ENCODE measurements around the gene NPFFR2. TPM values are rescaled to one million over a fixed set of nuclear protein-coding genes. Genes with fewer than 3 reads are reported as not detected.

Gene NPFFR2
- total and polyA plus RNA-seq, 11 donors: 0.97 TPM; not detected in 10

DNA sequence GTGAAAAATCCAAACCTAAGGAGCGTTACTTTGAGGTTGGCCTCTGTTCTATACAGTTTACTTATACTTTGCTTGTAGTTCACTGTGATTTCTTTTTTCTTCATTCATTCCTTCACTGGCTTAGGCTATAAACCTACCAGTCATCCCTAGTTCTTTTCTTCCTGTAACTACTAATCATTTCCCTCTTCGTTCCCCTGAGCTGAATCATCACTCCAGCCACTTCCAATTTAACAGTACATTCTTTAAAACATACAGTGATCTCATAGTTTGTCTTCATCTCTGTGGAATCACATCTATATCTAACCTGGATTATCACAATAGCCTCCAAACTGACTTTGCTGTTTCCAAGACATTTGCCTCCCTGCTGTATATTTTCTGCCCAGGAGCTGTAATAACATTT, 25.2 kb upstream of the NPFFR2 start:
- no peaks in the 10 kb centered on the region for H3K36me3 ChIP-seq
- no peak for TF ChIP-seq POLR2A (IDR thresholded peaks at IDR 0.05)
- TF ChIP-seq, protein P1, sequence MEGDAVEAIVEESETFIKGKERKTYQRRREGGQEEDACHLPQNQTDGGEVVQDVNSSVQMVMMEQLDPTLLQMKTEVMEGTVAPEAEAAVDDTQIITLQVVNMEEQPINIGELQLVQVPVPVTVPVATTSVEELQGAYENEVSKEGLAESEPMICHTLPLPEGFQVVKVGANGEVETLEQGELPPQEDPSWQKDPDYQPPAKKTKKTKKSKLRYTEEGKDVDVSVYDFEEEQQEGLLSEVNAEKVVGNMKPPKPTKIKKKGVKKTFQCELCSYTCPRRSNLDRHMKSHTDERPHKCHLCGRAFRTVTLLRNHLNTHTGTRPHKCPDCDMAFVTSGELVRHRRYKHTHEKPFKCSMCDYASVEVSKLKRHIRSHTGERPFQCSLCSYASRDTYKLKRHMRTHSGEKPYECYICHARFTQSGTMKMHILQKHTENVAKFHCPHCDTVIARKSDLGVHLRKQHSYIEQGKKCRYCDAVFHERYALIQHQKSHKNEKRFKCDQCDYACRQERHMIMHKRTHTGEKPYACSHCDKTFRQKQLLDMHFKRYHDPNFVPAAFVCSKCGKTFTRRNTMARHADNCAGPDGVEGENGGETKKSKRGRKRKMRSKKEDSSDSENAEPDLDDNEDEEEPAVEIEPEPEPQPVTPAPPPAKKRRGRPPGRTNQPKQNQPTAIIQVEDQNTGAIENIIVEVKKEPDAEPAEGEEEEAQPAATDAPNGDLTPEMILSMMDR (IDR thresholded peaks at IDR 0.05): no peak
- WGBS, 4 donors: 70 to 73% (median 73%) methylated on average over 2 of the region's 2 CpGs
- no peak overlapping the region for H3K4me3 ChIP-seq
- H3K27me3 ChIP-seq: no peaks in the 10 kb centered on the region
- no peak for ATAC-seq
- no peak for DNase-seq
- intact Hi-C loops (cut with DNase I): no loop called here
- peaks cover 0 to 3% (median 0%) of the 10 kb centered on the region in 12 donors for H3K9me3 ChIP-seq
- H3K4me1 ChIP-seq: no peaks in the 10 kb centered on the region
- no peak overlapping the region for H3K27ac ChIP-seq

DNA sequence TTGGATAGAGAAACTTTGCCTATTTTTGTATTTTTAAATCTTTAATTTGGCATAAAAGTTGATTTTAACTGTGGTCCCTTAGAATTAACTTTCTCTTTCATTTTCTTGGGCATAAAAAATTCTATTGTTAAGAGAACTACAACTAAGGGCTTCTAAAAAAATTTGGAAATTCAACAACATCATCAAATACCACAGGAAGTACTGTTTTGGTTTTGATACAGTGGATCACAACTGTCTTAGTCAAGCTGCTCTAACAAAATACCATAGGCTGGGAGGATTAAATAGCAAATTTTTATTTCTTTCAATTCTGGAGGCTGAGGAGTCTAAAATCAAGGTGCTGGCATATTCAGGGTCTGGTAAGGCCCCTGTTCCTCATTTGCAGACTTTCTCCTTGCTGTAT, 19.9 kb upstream of the NPFFR2 start:
- intact Hi-C loops (cut with DNase I): no loop called here
- H3K4me3 ChIP-seq: no peak overlapping the region
- TF ChIP-seq, protein P1 (IDR thresholded peaks at IDR 0.05): no peak
- TF ChIP-seq POLR2A (IDR thresholded peaks at IDR 0.05): no peak
- no peaks in the 10 kb centered on the region for H3K36me3 ChIP-seq
- H3K27me3 ChIP-seq: no peaks in the 10 kb centered on the region
- no peak for DNase-seq
- no peak for ATAC-seq
- no peaks in the 10 kb centered on the region for H3K4me1 ChIP-seq
- H3K9me3 ChIP-seq: no peaks in the 10 kb centered on the region
- no peak overlapping the region for H3K27ac ChIP-seq

DNA sequence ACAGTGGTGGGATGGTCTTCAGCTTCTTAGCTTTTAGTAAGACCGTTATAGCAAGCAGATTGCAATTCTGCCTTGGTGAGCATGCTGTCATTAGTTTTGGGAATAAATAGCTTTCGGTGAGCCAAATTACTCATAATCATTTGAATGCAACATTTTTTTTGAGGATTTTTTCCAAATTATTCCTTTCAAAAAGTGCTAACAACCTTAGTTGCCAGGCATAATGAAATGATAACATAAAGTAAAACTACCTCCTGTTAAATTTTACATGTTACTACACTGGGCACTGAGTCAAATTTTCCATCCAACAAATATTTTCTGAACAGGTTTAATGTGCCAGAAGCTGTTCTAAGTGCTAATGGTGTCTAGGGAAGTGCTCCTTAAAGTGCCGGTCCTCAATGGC, 15.8 kb upstream of the NPFFR2 start:
- no peaks in the 10 kb centered on the region for H3K36me3 ChIP-seq
- no peak overlapping the region for H3K27ac ChIP-seq
- 68 to 82% (median 76%) methylated on average over 3 of the region's 3 CpGs for WGBS, 4 donors
- H3K9me3 ChIP-seq: no peaks in the 10 kb centered on the region
- no peaks in the 10 kb centered on the region for H3K27me3 ChIP-seq
- H3K4me3 ChIP-seq: no peak overlapping the region
- no peaks in the 10 kb centered on the region for H3K4me1 ChIP-seq
- no peak for DNase-seq
- intact Hi-C loops (cut with DNase I): no loop called here
- no peak for ATAC-seq
- TF ChIP-seq POLR2A (IDR thresholded peaks at IDR 0.05): no peak
- TF ChIP-seq, protein P1 (IDR thresholded peaks at IDR 0.05): no peak

DNA sequence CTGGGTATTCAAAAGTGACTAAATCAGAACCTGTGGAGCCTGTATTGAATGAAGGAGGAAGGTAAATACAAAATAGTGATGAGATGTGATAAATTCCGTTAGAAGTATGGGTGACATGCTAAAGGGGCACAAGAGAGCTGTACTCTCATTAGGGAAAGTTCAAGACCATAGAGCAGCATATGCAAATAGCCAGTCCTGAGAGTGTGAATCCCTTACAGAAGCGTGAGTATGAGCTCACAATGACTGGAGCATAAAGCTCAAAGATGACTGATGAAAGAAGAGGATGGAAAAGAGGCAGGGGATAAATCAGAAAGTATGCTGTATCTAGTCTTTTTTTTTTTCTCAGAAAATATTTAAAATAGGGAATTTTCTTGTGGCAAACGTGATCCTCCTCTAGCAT, 12.1 kb upstream of the NPFFR2 start:
- WGBS, 4 donors: 51 to 64% (median 59%) methylated on average over 3 of the region's 3 CpGs
- H3K9me3 ChIP-seq: no peaks in the 10 kb centered on the region
- H3K36me3 ChIP-seq: no peaks in the 10 kb centered on the region
- DNase-seq: no peak
- no peak overlapping the region for H3K4me3 ChIP-seq
- no peak overlapping the region for H3K27ac ChIP-seq
- no peaks in the 10 kb centered on the region for H3K27me3 ChIP-seq
- TF ChIP-seq, protein P1 (IDR thresholded peaks at IDR 0.05): no peak
- TF ChIP-seq POLR2A (IDR thresholded peaks at IDR 0.05): no peak
- H3K4me1 ChIP-seq: no peaks in the 10 kb centered on the region
- ATAC-seq: no peak
- intact Hi-C loops (cut with DNase I): no loop called here
